ENCODE measurements around the gene LILRA2. TPM values are rescaled to one million over a fixed set of nuclear protein-coding genes. Genes with fewer than 3 reads are reported as not detected.

LILRA2 gene
- total RNA-seq (2012; rRNA removed): not detected in 2 replicates

DNA sequence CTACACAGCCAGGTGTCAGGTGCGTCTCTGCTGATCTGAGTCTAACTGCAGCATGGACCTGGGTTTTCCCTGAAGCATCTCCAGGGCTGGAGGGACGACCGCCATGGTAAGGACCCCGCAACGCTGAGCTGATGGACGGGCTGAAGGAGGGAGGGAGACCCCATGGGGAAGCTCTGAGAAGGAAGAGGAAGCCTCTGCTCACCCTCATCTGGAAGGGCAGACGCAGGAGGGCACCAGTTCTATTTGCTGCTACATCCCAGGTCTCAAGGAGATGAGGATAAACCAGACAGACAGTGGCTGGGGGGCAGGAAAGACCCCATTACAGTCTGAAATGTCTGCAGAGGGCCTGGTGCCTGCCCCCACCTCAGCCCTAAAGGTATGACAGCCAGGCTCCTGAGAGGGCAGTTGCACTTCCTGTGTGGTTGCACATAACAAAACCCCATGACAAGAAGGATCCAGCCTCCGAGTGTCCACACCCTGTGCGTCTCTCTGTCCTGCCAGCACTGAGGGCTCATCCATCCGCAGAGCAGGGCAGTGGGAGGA is at the start of gene LILRA2:
Gene LILRA2 (plus strand): TSS at position 461 of the 543 bp plus-strand sequence. CDS start 89 bp downstream, outside the sequence.
- Histone ChIP-seq H3K36me3 (ENCODE audit: insufficient read depth, low read length) (no peaks in the 10 kb centered on the region), H3K9me3 (replicated peaks; ENCODE audit: low read length) (peaks cover 7% of the 10 kb centered on the region), H3K4me2 (ENCODE audit: low read length) (no peak within 1 kb of the TSS), H3K9ac (ENCODE audit: low read depth, low read length) (no peak within 1 kb of the TSS), H3K4me1 (ENCODE audit: control insufficient read depth, insufficient read depth, low read length) (no peaks in the 10 kb centered on the region), H3K27me3 (ENCODE audit: control insufficient read depth, insufficient read depth, low read length) (no peaks in the 10 kb centered on the region), H3K4me3 (ENCODE audit: low read length) (no peak within 1 kb of the TSS)

DNA sequence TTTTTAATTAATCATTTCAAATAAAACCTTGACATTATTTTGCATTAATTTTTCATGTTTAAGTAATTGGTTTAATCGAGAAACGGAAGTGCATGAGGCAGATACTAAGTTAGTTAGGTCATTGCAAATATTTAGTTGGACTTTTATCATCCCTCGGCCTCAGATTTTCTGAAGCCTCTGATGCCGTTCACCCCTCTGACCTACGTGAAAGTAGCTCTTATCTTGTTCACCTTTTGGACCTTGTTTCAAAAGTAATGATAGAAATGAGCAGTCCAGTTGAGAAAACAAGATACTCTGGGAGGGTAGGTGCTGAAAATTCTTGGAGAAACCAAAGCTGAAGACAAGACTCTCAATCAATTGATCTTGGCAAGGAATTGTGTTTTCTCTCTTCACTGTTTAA is 48.0 kb upstream of the LILRA2 start:
- no peak overlapping the region for H3K9ac ChIP-seq (ENCODE audit: low read depth, low read length)
- H3K4me1 ChIP-seq (ENCODE audit: control insufficient read depth, insufficient read depth, low read length): no peaks in the 10 kb centered on the region
- no peaks in the 10 kb centered on the region for H3K27me3 ChIP-seq (ENCODE audit: control insufficient read depth, insufficient read depth, low read length)
- H3K4me2 ChIP-seq (ENCODE audit: low read length): no peak overlapping the region
- peaks cover 4% of the 10 kb centered on the region for H3K9me3 ChIP-seq (replicated peaks; ENCODE audit: low read length)
- H3K4me3 ChIP-seq (ENCODE audit: low read length): no peak overlapping the region
- no peaks in the 10 kb centered on the region for H3K36me3 ChIP-seq (ENCODE audit: insufficient read depth, low read length)

DNA sequence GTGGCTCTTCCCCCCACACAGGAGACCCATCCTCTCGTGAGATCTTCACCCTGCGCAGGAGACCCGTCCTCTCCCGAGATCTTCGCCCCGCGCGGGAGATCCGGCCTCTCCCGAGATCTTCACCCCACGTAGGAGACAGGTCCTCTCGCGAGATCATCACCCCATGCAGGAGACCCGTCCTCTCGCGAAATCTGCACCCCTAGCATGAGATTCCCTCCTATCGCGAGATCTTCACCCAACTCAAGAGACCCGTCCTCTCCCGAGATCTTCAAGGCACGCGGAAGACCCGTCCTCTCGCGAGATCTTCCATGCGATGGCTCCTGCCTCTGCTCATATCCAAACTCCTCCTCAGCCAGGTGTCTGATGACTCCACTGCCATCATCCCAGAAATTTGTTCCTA is 46.6 kb upstream of the LILRA2 start:
- no peaks in the 10 kb centered on the region for H3K36me3 ChIP-seq (ENCODE audit: insufficient read depth, low read length)
- H3K4me2 ChIP-seq (ENCODE audit: low read length): no peak overlapping the region
- no peaks in the 10 kb centered on the region for H3K27me3 ChIP-seq (ENCODE audit: control insufficient read depth, insufficient read depth, low read length)
- no peak overlapping the region for H3K9ac ChIP-seq (ENCODE audit: low read depth, low read length)
- H3K4me3 ChIP-seq (ENCODE audit: low read length): no peak overlapping the region
- peaks cover 4% of the 10 kb centered on the region for H3K9me3 ChIP-seq (replicated peaks; ENCODE audit: low read length)
- no peaks in the 10 kb centered on the region for H3K4me1 ChIP-seq (ENCODE audit: control insufficient read depth, insufficient read depth, low read length)

DNA sequence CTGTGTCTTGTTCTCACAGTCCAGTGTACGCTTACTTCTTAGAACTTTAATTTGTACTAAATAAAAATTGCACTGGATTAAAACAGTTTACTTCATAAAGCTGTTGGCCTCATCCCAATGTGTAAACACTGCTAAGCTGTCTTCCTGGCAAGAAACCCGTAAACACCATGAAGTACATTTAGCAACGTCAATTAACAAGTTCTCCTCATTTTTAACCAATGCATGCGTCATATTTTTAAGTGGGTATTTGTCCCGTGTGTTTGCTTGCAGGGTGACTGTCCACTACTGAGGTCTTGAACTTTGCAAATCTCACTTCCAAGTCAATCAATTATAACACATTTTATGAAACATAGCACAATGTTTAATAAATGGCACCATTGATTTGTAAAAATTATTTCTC is 42.7 kb upstream of the LILRA2 start:
- H3K27me3 ChIP-seq (ENCODE audit: control insufficient read depth, insufficient read depth, low read length): no peaks in the 10 kb centered on the region
- no peak overlapping the region for H3K4me2 ChIP-seq (ENCODE audit: low read length)
- H3K9me3 ChIP-seq (replicated peaks; ENCODE audit: low read length): peaks cover 8% of the 10 kb centered on the region
- H3K4me3 ChIP-seq (ENCODE audit: low read length): no peak overlapping the region
- H3K36me3 ChIP-seq (ENCODE audit: insufficient read depth, low read length): no peaks in the 10 kb centered on the region
- H3K4me1 ChIP-seq (ENCODE audit: control insufficient read depth, insufficient read depth, low read length): no peaks in the 10 kb centered on the region
- H3K9ac ChIP-seq (ENCODE audit: low read depth, low read length): no peak overlapping the region

DNA sequence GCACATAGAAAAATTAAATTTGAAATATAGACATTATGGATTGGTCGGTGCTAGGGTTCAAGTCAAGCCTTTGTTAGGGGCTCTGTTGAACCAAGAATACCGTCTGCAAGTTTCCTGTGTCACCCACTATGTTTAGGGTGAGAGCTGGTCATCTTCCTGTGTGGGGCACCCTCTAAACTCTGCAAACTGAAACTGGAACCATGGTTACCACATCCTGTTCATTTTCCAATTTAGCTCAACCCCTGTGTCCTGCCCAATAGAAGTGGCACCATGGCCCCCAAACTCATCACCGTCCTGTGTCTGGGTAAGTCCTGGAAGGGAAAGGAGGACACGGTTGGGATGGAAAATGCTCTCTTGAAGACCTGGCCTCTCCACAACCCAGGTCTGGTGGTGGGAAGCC is 41.1 kb upstream of the LILRA2 start:
- H3K9ac ChIP-seq (ENCODE audit: low read depth, low read length): no peak overlapping the region
- H3K27me3 ChIP-seq (ENCODE audit: control insufficient read depth, insufficient read depth, low read length): no peaks in the 10 kb centered on the region
- no peak overlapping the region for H3K4me3 ChIP-seq (ENCODE audit: low read length)
- no peaks in the 10 kb centered on the region for H3K36me3 ChIP-seq (ENCODE audit: insufficient read depth, low read length)
- H3K4me2 ChIP-seq (ENCODE audit: low read length): no peak overlapping the region
- no peaks in the 10 kb centered on the region for H3K4me1 ChIP-seq (ENCODE audit: control insufficient read depth, insufficient read depth, low read length)
- H3K9me3 ChIP-seq (replicated peaks; ENCODE audit: low read length): peaks cover 4% of the 10 kb centered on the region

DNA sequence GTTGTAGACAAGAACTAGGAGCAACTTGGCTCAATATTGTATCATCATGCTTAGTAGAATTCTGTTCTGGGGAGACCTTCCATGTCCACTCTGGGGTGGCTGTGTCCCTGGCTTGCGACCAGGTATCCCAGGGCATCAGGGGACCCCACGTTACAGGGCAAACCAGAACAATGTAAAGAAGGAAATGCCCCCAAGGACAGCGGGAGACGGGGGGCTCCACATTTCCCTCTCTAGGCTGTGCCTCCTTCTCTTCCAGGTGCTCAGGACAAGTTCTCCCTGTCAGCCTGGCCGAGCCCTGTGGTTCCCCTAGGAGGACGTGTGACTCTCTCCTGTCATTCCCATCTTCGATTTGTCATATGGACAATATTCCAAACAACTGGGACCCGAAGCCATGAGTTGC is 40.1 kb upstream of the LILRA2 start:
- Histone ChIP-seq H3K9ac (ENCODE audit: low read depth, low read length) (no peak overlapping the region), H3K9me3 (replicated peaks; ENCODE audit: low read length) (peaks cover 4% of the 10 kb centered on the region), H3K4me2 (ENCODE audit: low read length) (no peak overlapping the region), H3K4me1 (ENCODE audit: control insufficient read depth, insufficient read depth, low read length) (no peaks in the 10 kb centered on the region), H3K4me3 (ENCODE audit: low read length) (no peak overlapping the region), H3K27me3 (ENCODE audit: control insufficient read depth, insufficient read depth, low read length) (no peaks in the 10 kb centered on the region), H3K36me3 (ENCODE audit: insufficient read depth, low read length) (no peaks in the 10 kb centered on the region)

DNA sequence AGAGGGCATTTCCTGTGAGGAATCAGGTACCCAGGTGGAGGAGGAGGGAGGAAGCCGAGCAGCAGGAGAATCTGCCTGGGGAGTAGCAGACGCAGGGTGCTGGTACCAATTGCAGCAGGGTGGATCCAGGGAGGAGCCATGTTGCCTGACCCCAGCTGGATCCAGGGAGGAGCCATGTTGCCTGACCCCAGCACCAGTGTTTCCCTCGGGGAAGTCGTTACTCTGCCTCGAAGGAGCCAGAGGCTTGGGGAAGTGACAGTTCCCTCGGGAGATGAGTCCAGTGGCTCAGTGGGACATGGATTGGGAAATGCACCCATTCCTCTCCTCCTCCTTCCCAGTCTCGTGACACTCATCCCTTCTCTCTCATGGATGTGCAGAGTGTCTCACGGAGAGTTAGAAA is 39.4 kb upstream of the LILRA2 start:
- Histone ChIP-seq H3K4me2 (ENCODE audit: low read length) (no peak overlapping the region), H3K9me3 (replicated peaks; ENCODE audit: low read length) (peaks cover 4% of the 10 kb centered on the region), H3K9ac (ENCODE audit: low read depth, low read length) (no peak overlapping the region), H3K27me3 (ENCODE audit: control insufficient read depth, insufficient read depth, low read length) (no peaks in the 10 kb centered on the region), H3K36me3 (ENCODE audit: insufficient read depth, low read length) (no peaks in the 10 kb centered on the region), H3K4me3 (ENCODE audit: low read length) (no peak overlapping the region), H3K4me1 (ENCODE audit: control insufficient read depth, insufficient read depth, low read length) (no peaks in the 10 kb centered on the region)

DNA sequence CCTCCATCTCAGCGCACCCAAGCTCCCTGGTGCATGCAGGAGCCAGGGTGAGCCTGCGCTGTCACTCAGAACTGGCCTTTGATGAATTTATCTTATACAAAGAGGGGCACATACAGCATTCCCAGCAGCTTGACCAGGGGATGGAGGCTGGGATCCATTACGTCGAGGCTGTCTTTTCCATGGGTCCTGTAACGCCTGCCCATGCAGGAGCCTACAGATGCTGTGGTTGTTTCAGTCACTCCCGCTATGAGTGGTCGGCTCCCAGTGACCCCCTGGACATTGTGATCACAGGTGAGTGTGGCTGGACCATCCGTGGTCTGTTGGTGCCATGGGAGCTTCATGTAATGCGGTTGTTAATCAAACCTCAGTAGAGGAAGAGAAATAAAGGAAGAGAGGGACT is 38.0 kb upstream of the LILRA2 start:
- H3K27me3 ChIP-seq (ENCODE audit: control insufficient read depth, insufficient read depth, low read length): no peaks in the 10 kb centered on the region
- H3K4me2 ChIP-seq (ENCODE audit: low read length): no peak overlapping the region
- H3K9me3 ChIP-seq (replicated peaks; ENCODE audit: low read length): peaks cover 4% of the 10 kb centered on the region
- no peak overlapping the region for H3K9ac ChIP-seq (ENCODE audit: low read depth, low read length)
- H3K36me3 ChIP-seq (ENCODE audit: insufficient read depth, low read length): no peaks in the 10 kb centered on the region
- H3K4me3 ChIP-seq (ENCODE audit: low read length): no peak overlapping the region
- no peaks in the 10 kb centered on the region for H3K4me1 ChIP-seq (ENCODE audit: control insufficient read depth, insufficient read depth, low read length)

DNA sequence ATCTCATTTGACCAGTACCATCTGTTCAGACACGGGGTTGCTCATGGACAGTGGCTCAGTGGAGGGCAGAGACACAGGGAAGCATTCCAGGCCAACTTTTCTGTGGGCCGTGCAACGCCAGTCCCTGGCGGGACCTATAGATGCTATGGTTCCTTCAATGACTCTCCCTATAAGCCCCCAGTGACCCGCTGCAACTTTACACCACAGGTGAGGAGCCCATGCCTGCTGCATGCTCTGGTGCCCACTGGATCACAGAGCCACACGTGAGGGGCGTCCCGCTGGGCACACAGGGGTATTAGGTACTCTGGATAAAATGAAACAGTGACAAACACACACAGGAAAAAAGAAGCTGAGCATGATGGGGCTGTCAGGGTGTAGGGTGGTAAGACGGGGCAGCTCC is 36.6 kb upstream of the LILRA2 start:
- Histone ChIP-seq H3K9ac (ENCODE audit: low read depth, low read length) (no peak overlapping the region), H3K27me3 (ENCODE audit: control insufficient read depth, insufficient read depth, low read length) (no peaks in the 10 kb centered on the region), H3K9me3 (replicated peaks; ENCODE audit: low read length) (peaks cover 4% of the 10 kb centered on the region), H3K4me3 (ENCODE audit: low read length) (no peak overlapping the region), H3K4me2 (ENCODE audit: low read length) (no peak overlapping the region), H3K4me1 (ENCODE audit: control insufficient read depth, insufficient read depth, low read length) (no peaks in the 10 kb centered on the region), H3K36me3 (ENCODE audit: insufficient read depth, low read length) (no peaks in the 10 kb centered on the region)

DNA sequence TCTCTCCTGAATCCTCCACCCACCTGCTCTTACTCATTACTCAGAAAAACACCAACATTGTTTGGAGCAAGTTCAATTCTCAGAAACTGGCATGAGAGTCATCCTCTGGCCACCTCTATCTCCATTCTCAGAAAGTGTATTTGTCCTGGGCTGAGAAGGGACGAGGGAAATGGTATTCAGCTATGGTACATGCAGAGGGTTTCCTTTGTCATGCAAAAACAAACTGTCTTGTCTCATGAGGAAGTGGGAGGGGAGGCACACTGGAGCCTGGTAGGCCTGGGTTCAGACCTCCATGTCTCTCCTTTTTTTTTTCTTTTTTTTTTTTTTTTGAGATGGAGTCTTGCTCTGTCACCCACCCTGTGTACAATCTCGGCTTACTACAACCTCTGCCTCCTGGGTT is 31.9 kb upstream of the LILRA2 start:
- Histone ChIP-seq H3K36me3 (ENCODE audit: insufficient read depth, low read length) (no peaks in the 10 kb centered on the region), H3K4me2 (ENCODE audit: low read length) (no peak overlapping the region), H3K27me3 (ENCODE audit: control insufficient read depth, insufficient read depth, low read length) (no peaks in the 10 kb centered on the region), H3K4me1 (ENCODE audit: control insufficient read depth, insufficient read depth, low read length) (no peaks in the 10 kb centered on the region), H3K4me3 (ENCODE audit: low read length) (no peak overlapping the region), H3K9me3 (replicated peaks; ENCODE audit: low read length) (no peaks in the 10 kb centered on the region), H3K9ac (ENCODE audit: low read depth, low read length) (no peak overlapping the region)

DNA sequence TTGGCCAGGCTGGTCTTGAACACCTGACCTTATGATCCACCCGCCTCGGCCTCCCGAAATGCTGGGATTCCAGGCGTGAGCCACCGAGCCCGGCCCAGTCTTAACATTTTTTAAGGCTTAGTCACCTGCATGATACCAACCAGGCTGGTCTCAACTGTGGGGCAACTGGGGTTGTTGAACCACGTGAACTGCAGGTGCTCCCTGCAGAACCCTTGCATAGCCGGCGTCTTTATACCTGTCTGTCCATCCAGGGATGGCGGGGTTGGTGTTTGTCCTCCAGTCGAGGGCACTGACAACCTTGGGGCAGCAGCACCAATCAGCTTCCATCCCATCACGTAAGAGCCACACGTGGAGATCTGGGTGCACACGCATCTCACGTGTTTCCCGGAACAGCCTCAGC is 24.8 kb upstream of the LILRA2 start:
- H3K4me3 ChIP-seq (ENCODE audit: low read length): no peak overlapping the region
- no peaks in the 10 kb centered on the region for H3K36me3 ChIP-seq (ENCODE audit: insufficient read depth, low read length)
- H3K9me3 ChIP-seq (replicated peaks; ENCODE audit: low read length): peaks cover 16% of the 10 kb centered on the region
- no peak overlapping the region for H3K4me2 ChIP-seq (ENCODE audit: low read length)
- H3K9ac ChIP-seq (ENCODE audit: low read depth, low read length): no peak overlapping the region
- H3K27me3 ChIP-seq (ENCODE audit: control insufficient read depth, insufficient read depth, low read length): no peaks in the 10 kb centered on the region
- H3K4me1 ChIP-seq (ENCODE audit: control insufficient read depth, insufficient read depth, low read length): no peaks in the 10 kb centered on the region

DNA sequence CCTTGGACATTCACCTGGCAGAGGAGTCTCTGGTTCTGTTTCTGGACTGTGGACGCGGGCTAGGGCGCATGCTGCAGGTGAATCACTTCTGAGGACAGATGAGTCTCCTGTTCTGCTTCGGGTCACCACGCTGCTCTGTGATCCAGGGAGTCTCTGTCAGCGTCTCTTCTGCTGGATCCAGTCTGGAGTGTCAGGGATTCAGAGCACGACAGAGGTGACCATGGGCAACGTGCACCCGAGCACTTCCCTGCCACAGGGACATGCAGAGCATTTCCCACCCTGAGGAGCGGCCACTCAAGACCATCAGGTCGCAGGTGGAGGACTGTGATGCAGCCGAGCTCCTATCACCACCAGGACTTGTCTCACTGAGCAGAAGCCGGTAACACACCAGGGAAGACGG is 24.4 kb upstream of the LILRA2 start:
- H3K4me2 ChIP-seq (ENCODE audit: low read length): no peak overlapping the region
- no peak overlapping the region for H3K9ac ChIP-seq (ENCODE audit: low read depth, low read length)
- H3K9me3 ChIP-seq (replicated peaks; ENCODE audit: low read length): peaks cover 19% of the 10 kb centered on the region
- H3K27me3 ChIP-seq (ENCODE audit: control insufficient read depth, insufficient read depth, low read length): no peaks in the 10 kb centered on the region
- H3K36me3 ChIP-seq (ENCODE audit: insufficient read depth, low read length): no peaks in the 10 kb centered on the region
- no peaks in the 10 kb centered on the region for H3K4me1 ChIP-seq (ENCODE audit: control insufficient read depth, insufficient read depth, low read length)
- H3K4me3 ChIP-seq (ENCODE audit: low read length): no peak overlapping the region
